ENCODE results near the gene GORASP1. TPM values are rescaled to one million over a fixed set of nuclear protein-coding genes. Genes with fewer than 3 reads are reported as not detected.

The GORASP1 gene
- total RNA-seq, 1 donor from 2014 or later = 45.6 TPM

- H3K36me3 Mint-ChIP-seq (ENCODE audit: low read depth, unreplicated experiment) = peaks cover 19% of the 10 kb centered on the region
- no peaks in the 10 kb centered on the region for H3K4me1 ChIP-seq (ENCODE audit: insufficient read depth, low read length)
- H3K79me2 ChIP-seq (ENCODE audit: insufficient read depth, low read length) = no peaks in the 10 kb centered on the region
- no peak overlapping the region for H3K4me3 ChIP-seq (ENCODE audit: insufficient read depth, low read depth, low read length)
- no peak overlapping the region for H3K27ac ChIP-seq (ENCODE audit: low read depth, low read length)
- H4K20me1 ChIP-seq (ENCODE audit: insufficient read depth, low read length) = peaks cover 4% of the 10 kb centered on the region
- DNase-seq (ENCODE audit: low read depth) (peak; percentile 23), FAIRE-seq (no peak)
- TF ChIP-seq EZH2 (IDR thresholded peaks at IDR 0.05; ENCODE audit: insufficient read depth, low read length) (no peak), CTCF (IDR thresholded peaks at IDR 0.05; ENCODE audit: insufficient read depth, low read depth, low read length) (no peak)
- no peak overlapping the region for H3K27ac Mint-ChIP-seq (ENCODE audit: unreplicated experiment)
- H3K9me3 Mint-ChIP-seq (ENCODE audit: unreplicated experiment) = no peaks in the 10 kb centered on the region
- H3K4me2 ChIP-seq (ENCODE audit: low read length) = no peak overlapping the region
- peaks cover 45% of the 10 kb centered on the region for H3K36me3 ChIP-seq (ENCODE audit: insufficient read depth, low read length)
- no peak overlapping the region for H2AFZ ChIP-seq (ENCODE audit: low read depth, low read length)
- H3K9ac ChIP-seq (ENCODE audit: low read length) = no peak overlapping the region
- no peaks in the 10 kb centered on the region for H3K27me3 ChIP-seq (ENCODE audit: insufficient read depth, low read length)
- H3K4me1 Mint-ChIP-seq (ENCODE audit: low read depth, unreplicated experiment) = peaks cover 9% of the 10 kb centered on the region
- H3K27me3 Mint-ChIP-seq (ENCODE audit: low read depth, unreplicated experiment) = no peaks in the 10 kb centered on the region
- no peak overlapping the region for H3K4me3 Mint-ChIP-seq (ENCODE audit: unreplicated experiment)
- H3K9me3 ChIP-seq (ENCODE audit: insufficient read depth, low read depth, low read length) = no peaks in the 10 kb centered on the region
Measured at GRCh38 chr3:39090922-39091321, 16.5 kb downstream of the GORASP1 start.

- H3K4me3 Mint-ChIP-seq (ENCODE audit: unreplicated experiment) = no peak overlapping the region
- peaks cover 17% of the 10 kb centered on the region for H3K36me3 Mint-ChIP-seq (ENCODE audit: low read depth, unreplicated experiment)
- Histone ChIP-seq H3K9ac (ENCODE audit: low read length) (no peak overlapping the region), H3K27me3 (ENCODE audit: insufficient read depth, low read length) (no peaks in the 10 kb centered on the region), H3K36me3 (ENCODE audit: insufficient read depth, low read length) (peaks cover 35% of the 10 kb centered on the region), H3K79me2 (ENCODE audit: insufficient read depth, low read length) (no peaks in the 10 kb centered on the region), H4K20me1 (ENCODE audit: insufficient read depth, low read length) (no peaks in the 10 kb centered on the region), H3K4me2 (ENCODE audit: low read length) (no peak overlapping the region), H3K4me1 (ENCODE audit: insufficient read depth, low read length) (no peaks in the 10 kb centered on the region), H3K4me3 (ENCODE audit: insufficient read depth, low read depth, low read length) (no peak overlapping the region), H3K9me3 (ENCODE audit: insufficient read depth, low read depth, low read length) (no peaks in the 10 kb centered on the region), H2AFZ (ENCODE audit: low read depth, low read length) (no peak overlapping the region), H3K27ac (ENCODE audit: low read depth, low read length) (no peak overlapping the region)
- no peaks in the 10 kb centered on the region for H3K9me3 Mint-ChIP-seq (ENCODE audit: unreplicated experiment)
- no peak for FAIRE-seq
- DNase-seq (ENCODE audit: low read depth) = no peak
- TF ChIP-seq CTCF (IDR thresholded peaks at IDR 0.05; ENCODE audit: insufficient read depth, low read depth, low read length) (no peak), EZH2 (IDR thresholded peaks at IDR 0.05; ENCODE audit: insufficient read depth, low read length) (no peak)
- no peak overlapping the region for H3K27ac Mint-ChIP-seq (ENCODE audit: unreplicated experiment)
- peaks cover 9% of the 10 kb centered on the region for H3K4me1 Mint-ChIP-seq (ENCODE audit: low read depth, unreplicated experiment)
- no peaks in the 10 kb centered on the region for H3K27me3 Mint-ChIP-seq (ENCODE audit: low read depth, unreplicated experiment)
Measured at GRCh38 chr3:39088889-39089288, 18.5 kb downstream of the GORASP1 start.

GRCh38 chr3:39088456-39088855 lies 19.0 kb downstream of the GORASP1 start:
- Histone ChIP-seq H3K27me3 (ENCODE audit: insufficient read depth, low read length) (no peaks in the 10 kb centered on the region), H3K27ac (ENCODE audit: low read depth, low read length) (no peak overlapping the region), H2AFZ (ENCODE audit: low read depth, low read length) (no peak overlapping the region), H3K79me2 (ENCODE audit: insufficient read depth, low read length) (no peaks in the 10 kb centered on the region), H3K36me3 (ENCODE audit: insufficient read depth, low read length) (peaks cover 36% of the 10 kb centered on the region), H3K9ac (ENCODE audit: low read length) (no peak overlapping the region), H3K4me3 (ENCODE audit: insufficient read depth, low read depth, low read length) (no peak overlapping the region), H3K4me1 (ENCODE audit: insufficient read depth, low read length) (no peaks in the 10 kb centered on the region), H4K20me1 (ENCODE audit: insufficient read depth, low read length) (no peaks in the 10 kb centered on the region), H3K4me2 (ENCODE audit: low read length) (no peak overlapping the region), H3K9me3 (ENCODE audit: insufficient read depth, low read depth, low read length) (no peaks in the 10 kb centered on the region)
- no peak for DNase-seq (ENCODE audit: low read depth)
- no peaks in the 10 kb centered on the region for H3K27me3 Mint-ChIP-seq (ENCODE audit: low read depth, unreplicated experiment)
- no peaks in the 10 kb centered on the region for H3K9me3 Mint-ChIP-seq (ENCODE audit: unreplicated experiment)
- no peak for FAIRE-seq
- no peak overlapping the region for H3K4me3 Mint-ChIP-seq (ENCODE audit: unreplicated experiment)
- H3K4me1 Mint-ChIP-seq (ENCODE audit: low read depth, unreplicated experiment) = peaks cover 9% of the 10 kb centered on the region
- peak overlapping the region; percentile 47 for H3K27ac Mint-ChIP-seq (ENCODE audit: unreplicated experiment)
- H3K36me3 Mint-ChIP-seq (ENCODE audit: low read depth, unreplicated experiment) = peaks cover 14% of the 10 kb centered on the region
- TF ChIP-seq CTCF (IDR thresholded peaks at IDR 0.05; ENCODE audit: insufficient read depth, low read depth, low read length) = no peak
- no peak for TF ChIP-seq EZH2 (IDR thresholded peaks at IDR 0.05; ENCODE audit: insufficient read depth, low read length)

Data from astrocyte (in vitro differentiated cells and primary cell).